Kidney epithelial cell (primary cell): Measurements from ENCODE around the gene CYSTM1. TPM values are rescaled to one million over a fixed set of nuclear protein-coding genes. Genes with fewer than 3 reads are reported as not detected.

ENCODE experiments used
- DNase-seq: peaks from one replicate; pipeline ENCODE4 v3.0.0-alpha.2; 2010; ENCODE audit warnings: low read depth
- H3K27me3 ChIP-seq: 2 replicates; pipeline ENCODE4 v1.6.0; 2011; ENCODE audit warnings: low read length; ENCODE audit not compliant: control insufficient read depth, insufficient read depth
- H3K36me3 ChIP-seq: 2 replicates; pipeline ENCODE4 v1.5.1; 2011; ENCODE audit warnings: low read length; ENCODE audit not compliant: control insufficient read depth, insufficient read depth
- H3K4me3 ChIP-seq: 2 replicates; pipeline ENCODE4 v1.5.1; 2011; ENCODE audit warnings: low read depth, mild to moderate bottlenecking, control low read depth, low read length
- CTCF ChIP-seq: IDR thresholded peaks from 2 replicates; pipeline ENCODE4 v1.5.1; 2011; ENCODE audit warnings: mild to moderate bottlenecking, moderate library complexity, low read length, control low read depth, inconsistent platforms; ENCODE audit not compliant: insufficient read depth, poor library complexity, severe bottlenecking
- total RNA-seq: library from RNA; depleted of rRNA; stranded (reverse); fragments of >200 nt; gene quantifications from 2 replicates; pipeline ENCODE4 v1.2.3, GENCODE V29; 2015

Gene CYSTM1
- 125 and 176 TPM in 2 replicates for total RNA-seq

- Histone ChIP-seq H3K27me3 (no peaks in the 10 kb centered on the region), H3K36me3 (no peaks in the 10 kb centered on the region), H3K4me3 (peak within 1 kb of the TSS; percentile 98)
- no peak for TF ChIP-seq CTCF
- peak; percentile 71 for DNase-seq
Observed at GRCh38 chr5:140174465-140175366, at the start of gene CYSTM1. TSS of gene CYSTM1 (plus strand) at chr5:140175188. CDS start at chr5:140194466, 19,278 bp downstream.

GRCh38 chr5:140125637-140126036 is 49.4 kb upstream of the CYSTM1 start, which contains the start of gene IGIP:
TSS of gene IGIP (plus strand) at chr5:140125937. CDS start at chr5:140128477, 2,540 bp downstream.
- DNase-seq: no peak
- no peaks in the 10 kb centered on the region for H3K27me3 ChIP-seq
- no peak within 1 kb of the TSS for H3K4me3 ChIP-seq
- TF ChIP-seq CTCF: no peak
- H3K36me3 ChIP-seq: no peaks in the 10 kb centered on the region

- Histone ChIP-seq H3K27me3 (no peaks in the 10 kb centered on the region), H3K4me3 (no peak overlapping the region), H3K36me3 (no peaks in the 10 kb centered on the region)
- TF ChIP-seq CTCF: no peak
- no peak for DNase-seq
Observed at GRCh38 chr5:140126315-140127012, 48.5 kb upstream of the CYSTM1 start.

- Histone ChIP-seq H3K36me3 (no peaks in the 10 kb centered on the region), H3K4me3 (no peak overlapping the region), H3K27me3 (no peaks in the 10 kb centered on the region)
- no peak for TF ChIP-seq CTCF
- no peak for DNase-seq
Observed at GRCh38 chr5:140128376-140128775, 46.6 kb upstream of the CYSTM1 start.

GRCh38 chr5:140130949-140131733 is 43.8 kb upstream of the CYSTM1 start:
- no peaks in the 10 kb centered on the region for H3K36me3 ChIP-seq
- H3K27me3 ChIP-seq: no peaks in the 10 kb centered on the region
- no peak overlapping the region for H3K4me3 ChIP-seq
- no peak for TF ChIP-seq CTCF
- DNase-seq: no peak
